ENCODE measurements around the gene PAM. TPM values are rescaled to one million over a fixed set of nuclear protein-coding genes. Genes with fewer than 3 reads are reported as not detected.

Gene PAM
- total and polyA plus RNA-seq, 2 of the 13 experiments (the other 11 are each of a cell fraction or from before 2014, with no cell fraction given) = 20.2 to 79.1 TPM

DNA sequence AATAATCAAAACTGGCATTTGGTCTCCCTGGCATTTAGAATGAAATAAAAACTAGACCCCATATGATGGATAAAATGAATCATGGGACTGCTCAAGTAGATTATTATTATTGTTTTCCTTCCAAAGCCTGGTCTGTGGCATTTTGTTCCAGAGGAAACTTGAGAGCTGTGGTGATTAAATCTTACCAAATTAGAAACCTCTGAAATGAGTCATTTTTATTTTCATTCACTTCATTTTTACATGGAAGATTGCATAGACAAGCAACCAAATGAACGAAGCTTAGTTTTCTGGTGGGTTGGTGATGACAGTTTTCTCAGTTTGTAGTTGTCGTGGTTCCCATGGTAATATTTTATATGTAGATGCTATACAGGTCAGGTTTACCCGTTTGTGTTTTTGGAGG, 23.4 kb downstream of the PAM start:
- in situ Hi-C loops (cut with HindIII; ENCODE audit: extremely low pct_ligation_motif_present, low pct_unique_long_range_greater_than_20kb) (no loop called here), intact Hi-C loops (cut with micrococcal nuclease; ENCODE audit: unreplicated experiment) (no loop called here)
- no peak overlapping the region for H2AFZ ChIP-seq (ENCODE audit: low read length)
- no peaks in the 10 kb centered on the region for H3K4me1 ChIP-seq (ENCODE audit: insufficient read depth, low read length)
- no peak for DNase-seq (ENCODE audit: low spot score)
- ChIA-PET CTCF (ENCODE audit: low intra/inter-chr PET ratio, low total read pairs) (no interaction called here), POLR2A (no interaction called here)
- no peak for TF ChIP-seq BRD4 (CRISPR knock-in tag; IDR thresholded peaks at IDR 0.05)
- TF ChIP-seq ZNF670 (CRISPR knock-in tag; IDR thresholded peaks at IDR 0.05; ENCODE audit: borderline replicate concordance) = no peak
- no peak for TF ChIP-seq NR1H2 (CRISPR knock-in tag; IDR thresholded peaks at IDR 0.05; ENCODE audit: borderline replicate concordance, low read depth)
- no peak for TF ChIP-seq ZNF17 (CRISPR knock-in tag; IDR thresholded peaks at IDR 0.05)
- no peak for TF ChIP-seq TAF15 (IDR thresholded peaks at IDR 0.05; ENCODE audit: low read depth, low read length, poor library complexity, severe bottlenecking)
- no peak for TF ChIP-seq ZNF773 (CRISPR knock-in tag; IDR thresholded peaks at IDR 0.05; ENCODE audit: borderline replicate concordance)
- TF ChIP-seq CBX2 (IDR thresholded peaks at IDR 0.05; ENCODE audit: low read depth, low read length) = no peak
- TF ChIP-seq CBX2 (CRISPR knock-in tag; IDR thresholded peaks at IDR 0.05; ENCODE audit: low read depth) = no peak
- TF ChIP-seq ZNF672 (CRISPR knock-in tag; IDR thresholded peaks at IDR 0.05) = no peak
- no peak for TF ChIP-seq SNAPC2 (CRISPR knock-in tag; IDR thresholded peaks at IDR 0.05)
- no peak for TF ChIP-seq ZNF781 (CRISPR knock-in tag; IDR thresholded peaks at IDR 0.05; ENCODE audit: borderline replicate concordance, not compliant biosample characterization)
- TF ChIP-seq ZNF501 (CRISPR knock-in tag; IDR thresholded peaks at IDR 0.05) = no peak
- TF ChIP-seq, protein P1, sequence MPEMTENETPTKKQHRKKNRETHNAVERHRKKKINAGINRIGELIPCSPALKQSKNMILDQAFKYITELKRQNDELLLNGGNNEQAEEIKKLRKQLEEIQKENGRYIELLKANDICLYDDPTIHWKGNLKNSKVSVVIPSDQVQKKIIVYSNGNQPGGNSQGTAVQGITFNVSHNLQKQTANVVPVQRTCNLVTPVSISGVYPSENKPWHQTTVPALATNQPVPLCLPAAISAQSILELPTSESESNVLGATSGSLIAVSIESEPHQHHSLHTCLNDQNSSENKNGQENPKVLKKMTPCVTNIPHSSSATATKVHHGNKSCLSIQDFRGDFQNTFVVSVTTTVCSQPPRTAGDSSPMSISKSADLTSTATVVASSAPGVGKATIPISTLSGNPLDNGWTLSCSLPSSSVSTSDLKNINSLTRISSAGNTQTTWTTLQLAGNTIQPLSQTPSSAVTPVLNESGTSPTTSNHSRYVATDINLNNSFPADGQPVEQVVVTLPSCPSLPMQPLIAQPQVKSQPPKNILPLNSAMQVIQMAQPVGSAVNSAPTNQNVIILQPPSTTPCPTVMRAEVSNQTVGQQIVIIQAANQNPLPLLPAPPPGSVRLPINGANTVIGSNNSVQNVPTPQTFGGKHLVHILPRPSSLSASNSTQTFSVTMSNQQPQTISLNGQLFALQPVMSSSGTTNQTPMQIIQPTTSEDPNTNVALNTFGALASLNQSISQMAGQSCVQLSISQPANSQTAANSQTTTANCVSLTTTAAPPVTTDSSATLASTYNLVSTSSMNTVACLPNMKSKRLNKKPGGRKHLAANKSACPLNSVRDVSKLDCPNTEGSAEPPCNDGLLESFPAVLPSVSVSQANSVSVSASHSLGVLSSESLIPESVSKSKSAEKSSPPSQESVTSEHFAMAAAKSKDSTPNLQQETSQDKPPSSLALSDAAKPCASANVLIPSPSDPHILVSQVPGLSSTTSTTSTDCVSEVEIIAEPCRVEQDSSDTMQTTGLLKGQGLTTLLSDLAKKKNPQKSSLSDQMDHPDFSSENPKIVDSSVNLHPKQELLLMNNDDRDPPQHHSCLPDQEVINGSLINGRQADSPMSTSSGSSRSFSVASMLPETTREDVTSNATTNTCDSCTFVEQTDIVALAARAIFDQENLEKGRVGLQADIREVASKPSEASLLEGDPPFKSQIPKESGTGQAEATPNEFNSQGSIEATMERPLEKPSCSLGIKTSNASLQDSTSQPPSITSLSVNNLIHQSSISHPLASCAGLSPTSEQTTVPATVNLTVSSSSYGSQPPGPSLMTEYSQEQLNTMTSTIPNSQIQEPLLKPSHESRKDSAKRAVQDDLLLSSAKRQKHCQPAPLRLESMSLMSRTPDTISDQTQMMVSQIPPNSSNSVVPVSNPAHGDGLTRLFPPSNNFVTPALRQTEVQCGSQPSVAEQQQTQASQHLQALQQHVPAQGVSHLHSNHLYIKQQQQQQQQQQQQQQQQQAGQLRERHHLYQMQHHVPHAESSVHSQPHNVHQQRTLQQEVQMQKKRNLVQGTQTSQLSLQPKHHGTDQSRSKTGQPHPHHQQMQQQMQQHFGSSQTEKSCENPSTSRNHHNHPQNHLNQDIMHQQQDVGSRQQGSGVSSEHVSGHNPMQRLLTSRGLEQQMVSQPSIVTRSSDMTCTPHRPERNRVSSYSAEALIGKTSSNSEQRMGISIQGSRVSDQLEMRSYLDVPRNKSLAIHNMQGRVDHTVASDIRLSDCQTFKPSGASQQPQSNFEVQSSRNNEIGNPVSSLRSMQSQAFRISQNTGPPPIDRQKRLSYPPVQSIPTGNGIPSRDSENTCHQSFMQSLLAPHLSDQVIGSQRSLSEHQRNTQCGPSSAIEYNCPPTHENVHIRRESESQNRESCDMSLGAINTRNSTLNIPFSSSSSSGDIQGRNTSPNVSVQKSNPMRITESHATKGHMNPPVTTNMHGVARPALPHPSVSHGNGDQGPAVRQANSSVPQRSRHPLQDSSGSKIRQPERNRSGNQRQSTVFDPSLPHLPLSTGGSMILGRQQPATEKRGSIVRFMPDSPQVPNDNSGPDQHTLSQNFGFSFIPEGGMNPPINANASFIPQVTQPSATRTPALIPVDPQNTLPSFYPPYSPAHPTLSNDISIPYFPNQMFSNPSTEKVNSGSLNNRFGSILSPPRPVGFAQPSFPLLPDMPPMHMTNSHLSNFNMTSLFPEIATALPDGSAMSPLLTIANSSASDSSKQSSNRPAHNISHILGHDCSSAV (CRISPR knock-in tag; IDR thresholded peaks at IDR 0.05; ENCODE audit: borderline replicate concordance) = no peak
- TF ChIP-seq HMG20A (CRISPR knock-in tag; IDR thresholded peaks at IDR 0.05; ENCODE audit: borderline replicate concordance) = no peak
- no peak for TF ChIP-seq EP300 (IDR thresholded peaks at IDR 0.05; ENCODE audit: low read depth in 2 of 2, low read length in 2 of 2)
- TF ChIP-seq EP300 (CRISPR knock-in tag; IDR thresholded peaks at IDR 0.05; ENCODE audit: borderline replicate concordance) = no peak
- TF ChIP-seq KLF16 (CRISPR knock-in tag; IDR thresholded peaks at IDR 0.05) = no peak
- FAIRE-seq = no peak
- H3K36me3 ChIP-seq (replicated peaks in 1 of 2; ENCODE audit: control insufficient read depth in 1 of 2, insufficient read depth in 2 of 2, low read length in 2 of 2) = no peaks in the 10 kb centered on the region
- no TSS peak for BruUV-seq (replicated peaks)
- no peak for ATAC-seq
- no peaks in the 10 kb centered on the region for H3K79me2 ChIP-seq (ENCODE audit: insufficient read depth, low read length)
- H3K27me3 ChIP-seq (ENCODE audit: control insufficient read depth in 1 of 2, insufficient read depth in 2 of 2, low read length in 2 of 2) = no peaks in the 10 kb centered on the region
- H3K27ac ChIP-seq (ENCODE audit: extremely low read length, insufficient read depth, low read length) = no peak overlapping the region
- no peaks in the 10 kb centered on the region for H4K20me1 ChIP-seq (ENCODE audit: insufficient read depth, low read length)
- H3K4me3 ChIP-seq (replicated peaks in 1 of 3; ENCODE audit: insufficient read depth in 1 of 3, low read depth in 2 of 3, low read length in 3 of 3) = no peak overlapping the region
- H3K9me3 ChIP-seq (ENCODE audit: low read length) = no peaks in the 10 kb centered on the region
- no peak overlapping the region for H3K4me2 ChIP-seq (ENCODE audit: low read depth, low read length)
- H3K9ac ChIP-seq (ENCODE audit: insufficient read depth, low read depth, low read length) = no peak overlapping the region
- 42% methylated on average over 3 of the region's 3 CpGs for WGBS (ENCODE audit: low lambda C conversion rate)
